IMR-90 (cell line): Measurements from ENCODE around the gene PNCK. TPM values are rescaled to one million over a fixed set of nuclear protein-coding genes. Genes with fewer than 3 reads are reported as not detected.

Experiments
- ATAC-seq: fragments of 200-7000 bp; cut with Tn5 transposase; 2 replicates; pipeline ENCODE4 v1.9.1; 2020; ENCODE audit warnings: low read depth, mild to moderate bottlenecking, moderate library complexity
- BruUV-seq: library from RNA; stranded (reverse); fragments of 400-500 nt; replicated peaks from 2 replicates; lab custom pipeline; 2021; lab: Mats Ljungman, UMichigan
- CTCF ChIA-PET: fragments of 300-600 bp; formaldehyde crosslinking; extraction: SDS; loops from one replicate; lab custom pipeline; 2021; ENCODE audit warnings: antibody characterized with exemption; lab: Yijun Ruan, JAX
- POLR2A ChIA-PET: fragments of 300-600 bp; sonication (Branson Sonifier 250); formaldehyde crosslinking; loops from one replicate; lab custom pipeline; 2022; ENCODE audit warnings: antibody characterized with exemption; ENCODE audit not compliant: unreplicated experiment; lab: Charles Lee
- DNase-seq: peaks from one replicate; pipeline ENCODE4 v3.0.0; 2013
- H2AFZ ChIP-seq: replicated peaks from 2 replicates; pipeline ENCODE3; 2013; ENCODE audit warnings: low read length, mild to moderate bottlenecking; ENCODE audit not compliant: poor library complexity
- H2AK5ac ChIP-seq: 2 replicates; pipeline ENCODE4 v1.6.1; 2013; ENCODE audit warnings: low read depth, low read length, inconsistent platforms
- H2AK9ac ChIP-seq: replicated peaks from 2 replicates; pipeline ENCODE3; 2013; ENCODE audit warnings: mild to moderate bottlenecking, low read depth, low read length, moderate library complexity; ENCODE audit not compliant: poor library complexity
- H2BK120ac ChIP-seq: 2 replicates; pipeline ENCODE4 v1.6.1; 2013; ENCODE audit warnings: low read depth, low read length, inconsistent platforms
- H2BK15ac ChIP-seq: 3 replicates; pipeline ENCODE4 v1.6.1; 2013; ENCODE audit warnings: low read depth, low read length, inconsistent platforms
- H2BK20ac ChIP-seq: 2 replicates; pipeline ENCODE4 v1.6.1; 2013; ENCODE audit warnings: low read depth, mild to moderate bottlenecking, inconsistent platforms, low read length, moderate library complexity
- H2BK5ac ChIP-seq: 2 replicates; pipeline ENCODE4 v1.6.1; 2013; ENCODE audit warnings: mild to moderate bottlenecking, low read depth, low read length, inconsistent platforms; ENCODE audit not compliant: poor library complexity, severe bottlenecking
- H3K14ac ChIP-seq: replicated peaks from 2 replicates; pipeline ENCODE4 v1.6.1; 2013; ENCODE audit warnings: low read depth, low read length, inconsistent platforms
- H3K18ac ChIP-seq: 2 replicates; pipeline ENCODE4 v1.6.1; 2013; ENCODE audit warnings: low read depth, low read length, control low read depth
- H3K23ac ChIP-seq: 2 replicates; pipeline ENCODE4 v1.6.1; 2013; ENCODE audit warnings: low read depth, low read length, inconsistent platforms
- H3K27ac ChIP-seq: 2 replicates; pipeline ENCODE4 v1.5.1; 2013; ENCODE audit warnings: mild to moderate bottlenecking, control low read depth, low read length; ENCODE audit not compliant: insufficient read depth
- H3K27me3 ChIP-seq: 2 replicates; pipeline ENCODE4 v1.6.1; 2013; ENCODE audit warnings: low read length; ENCODE audit not compliant: control insufficient read depth, insufficient read depth
- H3K36me3 ChIP-seq: 2 replicates; pipeline ENCODE4 v1.6.1; 2013; ENCODE audit warnings: low read length, mixed read lengths; ENCODE audit not compliant: control insufficient read depth, insufficient read depth
- H3K4ac ChIP-seq: 2 replicates; pipeline ENCODE4 v1.6.1; 2013; ENCODE audit warnings: low read depth, low read length, inconsistent platforms
- H3K4me1 ChIP-seq: 2 replicates; pipeline ENCODE4 v1.6.1; 2013; ENCODE audit warnings: low read length, mixed read lengths; ENCODE audit not compliant: control insufficient read depth, insufficient read depth
- H3K4me2 ChIP-seq: 2 replicates; pipeline ENCODE4 v1.6.1; 2013; ENCODE audit warnings: low read depth, mild to moderate bottlenecking, control low read depth, low read length, moderate library complexity
- H3K4me3 ChIP-seq: 2 replicates; pipeline ENCODE4 v1.5.1; 2013; ENCODE audit warnings: low read depth, mild to moderate bottlenecking, control low read depth, low read length, moderate library complexity; ENCODE audit not compliant: insufficient read depth
- H3K56ac ChIP-seq: 2 replicates; pipeline ENCODE4 v1.6.1; 2013; ENCODE audit warnings: low read length, inconsistent platforms; ENCODE audit not compliant: insufficient read depth; ENCODE audit errors: extremely low read depth
- H3K79me1 ChIP-seq, 2 experiments: 2 replicates each; pipeline ENCODE4 v1.6.1; 2013; ENCODE audit warnings: low read length in 2 of 2, inconsistent platforms in 1 of 2, low read depth in 1 of 2
- H3K9ac ChIP-seq: 2 replicates; pipeline ENCODE4 v1.6.1; 2013; ENCODE audit warnings: low read depth, low read length, control low read depth
- H3K9me1 ChIP-seq: 2 replicates; pipeline ENCODE4 v1.6.1; 2013; ENCODE audit warnings: low read length, inconsistent platforms; ENCODE audit not compliant: insufficient read depth
- H3K9me3 ChIP-seq: 2 replicates; pipeline ENCODE4 v1.6.1; 2013; ENCODE audit warnings: low read length; ENCODE audit not compliant: control insufficient read depth, insufficient read depth
- H4K20me1 ChIP-seq: 2 replicates; pipeline ENCODE4 v1.6.1; 2013; ENCODE audit warnings: low read length, inconsistent platforms; ENCODE audit not compliant: insufficient read depth
- H4K5ac ChIP-seq: 2 replicates; pipeline ENCODE4 v1.6.1; 2013; ENCODE audit warnings: mild to moderate bottlenecking, low read depth, low read length, control low read depth
- H4K8ac ChIP-seq, 2 experiments: 2 replicates each; pipeline ENCODE4 v1.6.1; 2013; ENCODE audit warnings: low read depth in 2 of 2, low read length in 2 of 2, control low read depth in 1 of 2, inconsistent platforms in 1 of 2
- H4K91ac ChIP-seq: 2 replicates; pipeline ENCODE4 v1.6.1; 2013; ENCODE audit warnings: low read depth, low read length, inconsistent platforms; ENCODE audit not compliant: insufficient read depth
- CEBPB ChIP-seq: IDR thresholded peaks from 2 replicates; pipeline ENCODE4 v1.6.1; 2012; ENCODE audit warnings: low read depth, low read length, improper control_type of control experiment
- FOS ChIP-seq: fragments of 150-350 bp; IDR thresholded peaks from 2 replicates; pipeline ENCODE4 v1.6.1; 2016; ENCODE audit warnings: low read depth, low read length
- MAFK ChIP-seq: IDR thresholded peaks from 2 replicates; pipeline ENCODE4 v1.6.1; 2012; ENCODE audit warnings: low read depth, low read length, improper control_type of control experiment
- MXI1 ChIP-seq: IDR thresholded peaks from 2 replicates; pipeline ENCODE4 v1.6.1; 2012; ENCODE audit warnings: low read depth, mild to moderate bottlenecking, low read length, moderate library complexity, borderline replicate concordance
- RAD21 ChIP-seq: IDR thresholded peaks from 2 replicates; pipeline ENCODE4 v1.6.1; 2012; ENCODE audit warnings: low read length, improper control_type of control experiment
- RCOR1 ChIP-seq: IDR thresholded peaks from 2 replicates; pipeline ENCODE4 v1.6.1; 2012; ENCODE audit warnings: mild to moderate bottlenecking, low read length, improper control_type of control experiment; ENCODE audit not compliant: insufficient replicate concordance
- RFX5 ChIP-seq: IDR thresholded peaks from 2 replicates; pipeline ENCODE4 v1.8.0; 2012; ENCODE audit warnings: low read depth, mild to moderate bottlenecking, low read length, moderate library complexity
- SMC3 ChIP-seq: fragments of 150-350 bp; IDR thresholded peaks from 2 replicates; pipeline ENCODE4 v1.6.1; 2016; ENCODE audit warnings: low read depth, mild to moderate bottlenecking, antibody characterized with exemption, low read length, moderate library complexity
- WGBS, 2 experiments: methylation state at CpG; one replicate each; pipeline versions ENCODE4 v1.1.5 to v1.1.7; 2013; ENCODE audit warnings: missing lambda C conversion rate in 2 of 2; ENCODE audit not compliant: insufficient read length in 1 of 2; ENCODE audit errors: extremely low coverage in 2 of 2; 5-methylcytosine and 5-hydroxymethylcytosine counted together
- dilution Hi-C: fragments of 300-500 bp; cut with HindIII; formaldehyde crosslinking; loops from one replicate; pipeline ENCODE4 v1.14.3; 2018; ENCODE audit warnings: low sequenced_read_pairs; ENCODE audit not compliant: unreplicated experiment
- in situ Hi-C: fragments of 300-500 bp; cut with MboI; formaldehyde crosslinking; loops from 3 replicates; pipeline ENCODE4 v1.14.3; 2019; ENCODE audit warnings: low sequenced_read_pairs, inconsistent platforms, mixed read lengths
- intact Hi-C: fragments of 100-400 bp; cut with micrococcal nuclease; formaldehyde crosslinking; loops from 2 replicates; pipeline ENCODE4 v1.10.0; 2022
- polyA plus RNA-seq, 3 experiments: library from polyadenylated mRNA; depleted of rRNA; stranded (reverse); fragments of >200 nt; gene quantifications; 2 replicates each; pipeline ENCODE4 v1.2.3, GENCODE V29; 2012; ENCODE audit warnings: low replicate concordance in 1 of 3
- total RNA-seq: library from RNA; depleted of rRNA; stranded (reverse); fragments of >200 nt; gene quantifications from 2 replicates; pipeline ENCODE4 v1.2.3, GENCODE V29; 2012
- TF ChIP-seq, protein P1 (sequence below): fragments of 150-350 bp; IDR thresholded peaks from 2 replicates; pipeline ENCODE4 v1.6.1; 2016; ENCODE audit warnings: low read depth, mild to moderate bottlenecking, low read length, moderate library complexity, borderline replicate concordance
- TF ChIP-seq, protein P2 (sequence below): fragments of 150-350 bp; IDR thresholded peaks from 2 replicates; pipeline ENCODE4 v1.6.1; 2017; ENCODE audit warnings: mild to moderate bottlenecking, antibody characterized with exemption, low read length, low read depth

Gene PNCK
- total and polyA plus RNA-seq, 2 of the 4 experiments (the other 2 are of a cell fraction) = 0.18 to 0.22 TPM

DNA sequence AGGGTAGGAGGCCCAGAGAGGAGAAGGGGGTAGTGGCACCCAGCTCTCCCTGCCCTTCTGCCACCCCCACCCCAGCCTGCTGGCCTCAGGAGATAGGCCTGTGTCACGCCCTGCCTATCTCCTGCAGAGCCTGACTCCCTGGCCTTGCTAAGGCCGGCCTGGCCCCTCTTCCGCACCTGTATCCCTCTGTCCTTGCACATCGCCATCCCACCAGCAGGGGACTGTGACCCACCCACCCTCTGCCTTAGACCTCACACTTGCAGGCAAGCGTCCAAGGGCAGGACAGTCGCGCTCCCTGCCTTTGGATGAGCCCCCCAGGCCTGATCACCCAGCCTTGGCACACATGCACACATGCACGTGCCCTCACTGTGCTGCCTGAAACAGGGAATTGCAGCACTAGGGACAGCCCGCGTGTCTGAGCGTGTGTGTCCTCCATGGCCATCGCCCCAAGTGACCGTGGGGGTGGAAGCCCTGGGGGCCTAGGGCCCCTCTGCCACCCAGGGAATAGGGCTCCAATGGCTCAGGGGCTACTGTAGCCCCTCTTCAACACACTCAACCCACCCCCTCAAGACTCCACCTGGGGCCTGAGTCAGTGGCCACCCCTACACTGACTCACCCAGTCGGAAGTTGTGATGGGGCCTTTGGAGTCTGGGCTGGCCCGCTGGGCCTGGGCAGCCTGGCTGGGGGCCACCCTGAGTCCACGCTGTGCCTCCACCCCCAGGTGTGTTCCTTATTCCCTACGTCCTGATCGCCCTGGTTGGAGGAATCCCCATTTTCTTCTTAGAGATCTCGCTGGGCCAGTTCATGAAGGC, 16.2 kb upstream of the PNCK start (continued):
- TF ChIP-seq SMC3 (no peak), RFX5 (no peak)

DNA sequence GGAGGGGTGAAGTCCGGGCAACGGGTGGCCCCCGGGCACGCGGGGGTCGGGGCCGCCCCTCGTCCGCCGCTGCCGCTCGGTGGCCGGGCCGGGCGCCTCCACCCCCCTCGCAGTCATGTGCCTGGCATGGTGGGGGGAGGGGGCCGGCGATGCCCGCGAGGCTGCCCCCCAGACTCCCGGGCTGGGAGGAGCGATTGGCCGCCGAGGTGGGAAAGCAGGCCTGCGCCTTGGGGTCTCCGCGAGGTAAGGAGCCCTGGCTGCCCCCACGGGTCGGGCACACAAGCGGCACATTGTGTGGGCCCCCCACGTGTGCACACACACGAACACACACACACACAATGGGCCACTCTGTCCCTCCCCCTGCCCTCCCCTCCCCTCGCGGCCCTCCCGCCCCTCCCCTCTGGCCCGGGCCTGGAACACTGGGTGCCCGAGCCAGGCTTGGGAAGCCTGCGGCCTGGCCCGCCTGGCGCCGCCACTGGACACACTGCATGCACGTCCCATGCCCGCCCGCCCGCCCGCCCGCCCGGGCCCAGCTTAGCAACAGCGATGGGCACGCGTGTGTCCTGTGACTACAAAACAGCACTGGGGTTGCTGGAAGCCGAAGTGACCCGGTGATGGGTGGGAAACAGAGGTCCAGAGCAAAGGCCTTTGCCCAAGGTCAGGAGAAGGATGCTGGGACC, 15.4 kb upstream of the PNCK start:
- H3K14ac ChIP-seq = no peak overlapping the region
- TF ChIP-seq, protein P1, sequence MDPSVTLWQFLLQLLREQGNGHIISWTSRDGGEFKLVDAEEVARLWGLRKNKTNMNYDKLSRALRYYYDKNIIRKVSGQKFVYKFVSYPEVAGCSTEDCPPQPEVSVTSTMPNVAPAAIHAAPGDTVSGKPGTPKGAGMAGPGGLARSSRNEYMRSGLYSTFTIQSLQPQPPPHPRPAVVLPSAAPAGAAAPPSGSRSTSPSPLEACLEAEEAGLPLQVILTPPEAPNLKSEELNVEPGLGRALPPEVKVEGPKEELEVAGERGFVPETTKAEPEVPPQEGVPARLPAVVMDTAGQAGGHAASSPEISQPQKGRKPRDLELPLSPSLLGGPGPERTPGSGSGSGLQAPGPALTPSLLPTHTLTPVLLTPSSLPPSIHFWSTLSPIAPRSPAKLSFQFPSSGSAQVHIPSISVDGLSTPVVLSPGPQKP = no peak
- TF ChIP-seq, protein P2, sequence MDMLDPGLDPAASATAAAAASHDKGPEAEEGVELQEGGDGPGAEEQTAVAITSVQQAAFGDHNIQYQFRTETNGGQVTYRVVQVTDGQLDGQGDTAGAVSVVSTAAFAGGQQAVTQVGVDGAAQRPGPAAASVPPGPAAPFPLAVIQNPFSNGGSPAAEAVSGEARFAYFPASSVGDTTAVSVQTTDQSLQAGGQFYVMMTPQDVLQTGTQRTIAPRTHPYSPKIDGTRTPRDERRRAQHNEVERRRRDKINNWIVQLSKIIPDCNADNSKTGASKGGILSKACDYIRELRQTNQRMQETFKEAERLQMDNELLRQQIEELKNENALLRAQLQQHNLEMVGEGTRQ = no peak
- TF ChIP-seq MXI1 (no peak), RFX5 (no peak), FOS (no peak), RAD21 (no peak), RCOR1 (no peak), MAFK (no peak), SMC3 (no peak), CEBPB (no peak)
- H4K8ac ChIP-seq = no peak overlapping the region; a peak in 1 of 4 replicates
- peaks cover 4% of the 10 kb centered on the region for H3K36me3 ChIP-seq
- H3K27me3 ChIP-seq = no peaks in the 10 kb centered on the region; the same call in 1 of the 2 replicates
- peak overlapping the region; percentile 19; the same call in 1 of the 2 replicates for H3K9ac ChIP-seq
- H3K56ac ChIP-seq = no peak overlapping the region
- H3K9me1 ChIP-seq = peaks cover 5% of the 10 kb centered on the region; the same call in 1 of the 2 replicates
- WGBS, 2 experiments = 40% methylated on average over 17 of the region's 53 CpGs; no CpG with 5 or more reads in 1 of the 2 experiments
- peak overlapping the region; percentile 96 for H3K4me3 ChIP-seq
- H2AK5ac ChIP-seq = no peak overlapping the region
- peak overlapping the region; percentile 2; the same call in 1 of the 2 replicates for H3K27ac ChIP-seq
- 0 out of 2 replicates have a peak, but pooled peaks cover 2% of the 10 kb centered on the region for H3K9me3 ChIP-seq
- H2BK15ac ChIP-seq = no peak overlapping the region
- H3K23ac ChIP-seq = no peak overlapping the region
- in situ Hi-C loops (no loop called here), intact Hi-C loops (no loop called here), dilution Hi-C loops (no loop called here)
- no peak overlapping the region for H2AFZ ChIP-seq
- H4K5ac ChIP-seq = no peak overlapping the region; the same call in 1 of the 2 replicates
- peaks cover 12% of the 10 kb centered on the region for H4K20me1 ChIP-seq
- no peak overlapping the region for H2AK9ac ChIP-seq
- H4K91ac ChIP-seq = no peak overlapping the region
- 0 out of 4 replicates have a peak, but pooled peaks cover 0 to 6% of the 10 kb centered on the region in 2 experiments for H3K79me1 ChIP-seq
- DNase-seq (peak; percentile 6), ATAC-seq (peak; percentile 18)
- peak overlapping the region; percentile 75 for H3K4me2 ChIP-seq
- no peak overlapping the region for H3K18ac ChIP-seq
- H2BK20ac ChIP-seq = no peak overlapping the region
- H2BK120ac ChIP-seq = no peak overlapping the region
- no peak overlapping the region for H2BK5ac ChIP-seq
- BruUV-seq = no TSS peak
- ChIA-PET POLR2A (no interaction called here), CTCF (no interaction called here)
- peaks cover 9% of the 10 kb centered on the region for H3K4me1 ChIP-seq
- no peak overlapping the region; the same call in 1 of the 2 replicates for H3K4ac ChIP-seq
